GM21619 (cell line): ENCODE data around the gene STAC.

Experiments
- ATAC-seq: cut with Tn5 transposase; IDR thresholded peaks from one replicate; pipeline ENCODE4 v1.9.1; 2021; ENCODE audit not compliant: unreplicated experiment

STAC gene

GRCh38 chr3:36512555-36512954 lies 132.3 kb downstream of the STAC start:
- no peak for ATAC-seq

GRCh38 chr3:36514171-36514570 lies 133.9 kb downstream of the STAC start:
- ATAC-seq = no peak

- no peak for ATAC-seq
These were observed 139.4 kb downstream of the STAC start for GRCh38 chr3:36519682-36520081.

- ATAC-seq = no peak
These were observed 140.1 kb downstream of the STAC start for GRCh38 chr3:36520241-36521006.

GRCh38 chr3:36521007-36521379 lies 140.7 kb downstream of the STAC start:
- ATAC-seq = no peak

- no peak for ATAC-seq
These were observed 144.3 kb downstream of the STAC start for GRCh38 chr3:36524560-36524959.

- ATAC-seq = no peak
These were observed 145.0 kb downstream of the STAC start for GRCh38 chr3:36525115-36525801.

GRCh38 chr3:36538136-36538749 lies 157.9 kb downstream of the STAC start:
- no peak for ATAC-seq

GRCh38 chr3:36540888-36541518 lies 160.7 kb downstream of the STAC start:
- ATAC-seq = no peak

GRCh38 chr3:36542186-36542585 lies 161.9 kb downstream of the STAC start:
- ATAC-seq = no peak

- ATAC-seq = no peak
These were observed 163.1 kb downstream of the STAC start for GRCh38 chr3:36543276-36543997.

- no peak for ATAC-seq
These were observed 165.9 kb downstream of the STAC start for GRCh38 chr3:36546226-36546625.

GRCh38 chr3:36548712-36549111 lies 168.4 kb downstream of the STAC start:
- no peak for ATAC-seq

- peak; percentile 84 for ATAC-seq
These were observed 176.9 kb downstream of the STAC start for GRCh38 chr3:36557021-36557707.

- peak; percentile 3 for ATAC-seq
These were observed 177.6 kb downstream of the STAC start for GRCh38 chr3:36557708-36558421.

- ATAC-seq = no peak
These were observed 178.7 kb downstream of the STAC start for GRCh38 chr3:36558961-36559360.

- no peak for ATAC-seq
These were observed 180.4 kb downstream of the STAC start for GRCh38 chr3:36560685-36561084.

- no peak for ATAC-seq
These were observed 181.3 kb downstream of the STAC start for GRCh38 chr3:36561601-36562000.

GRCh38 chr3:36562945-36563344 lies 182.6 kb downstream of the STAC start:
- ATAC-seq = no peak

GRCh38 chr3:36575241-36575640 lies 194.9 kb downstream of the STAC start:
- ATAC-seq = no peak
